HG03378 (cell line): ENCODE data around the gene PDPN.

ENCODE experiments used
- ATAC-seq: cut with Tn5 transposase; IDR thresholded peaks from one replicate; pipeline ENCODE4 v1.9.1; 2021; ENCODE audit warnings: mild to moderate bottlenecking, moderate library complexity; ENCODE audit not compliant: unreplicated experiment

PDPN gene

DNA sequence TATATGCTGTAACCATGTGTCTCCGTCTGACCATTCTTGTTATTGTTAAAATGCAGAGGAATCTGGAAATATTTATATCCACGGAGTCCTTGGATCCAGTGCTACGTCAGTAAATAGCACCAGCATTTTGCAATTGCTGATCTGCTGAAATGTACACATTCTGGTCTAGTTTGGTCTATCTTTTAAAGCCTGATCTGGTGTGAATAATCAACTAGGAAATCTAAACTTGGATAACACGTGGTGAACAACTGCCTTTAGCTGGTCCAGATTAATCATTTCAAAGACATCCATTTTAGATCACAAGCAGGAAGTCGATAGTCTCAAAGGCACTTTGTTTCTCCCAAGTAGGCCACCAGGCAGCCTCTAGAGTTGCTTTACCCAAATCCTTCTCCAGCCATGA, 32.6 kb downstream of the PDPN start:
- ATAC-seq = no peak

- ATAC-seq = no peak
Observed at GRCh38 chr1:13617108-13617507, 33.5 kb downstream of the PDPN start.

GRCh38 chr1:13617773-13618172, 34.1 kb downstream of the PDPN start:
- ATAC-seq = no peak

DNA sequence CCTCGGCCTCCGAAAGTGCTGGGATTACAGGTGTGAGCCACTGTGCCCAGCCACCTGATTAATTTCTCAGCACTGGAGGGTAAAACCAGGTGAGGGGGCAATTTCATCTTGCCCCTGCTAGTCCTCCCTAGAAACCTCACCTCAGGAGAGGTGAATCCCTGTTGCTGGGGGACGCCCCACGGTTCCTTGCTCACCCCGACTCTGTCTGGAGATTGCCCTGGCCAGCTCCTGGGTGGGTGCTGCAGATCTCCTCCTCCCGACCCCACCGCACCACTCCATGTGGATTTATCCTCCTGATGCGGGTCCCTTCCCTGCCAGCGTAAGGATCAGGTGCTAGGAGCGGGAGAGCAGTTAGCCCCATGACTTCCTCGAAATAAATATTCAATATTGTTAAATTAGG, 34.9 kb downstream of the PDPN start:
- no peak for ATAC-seq

DNA sequence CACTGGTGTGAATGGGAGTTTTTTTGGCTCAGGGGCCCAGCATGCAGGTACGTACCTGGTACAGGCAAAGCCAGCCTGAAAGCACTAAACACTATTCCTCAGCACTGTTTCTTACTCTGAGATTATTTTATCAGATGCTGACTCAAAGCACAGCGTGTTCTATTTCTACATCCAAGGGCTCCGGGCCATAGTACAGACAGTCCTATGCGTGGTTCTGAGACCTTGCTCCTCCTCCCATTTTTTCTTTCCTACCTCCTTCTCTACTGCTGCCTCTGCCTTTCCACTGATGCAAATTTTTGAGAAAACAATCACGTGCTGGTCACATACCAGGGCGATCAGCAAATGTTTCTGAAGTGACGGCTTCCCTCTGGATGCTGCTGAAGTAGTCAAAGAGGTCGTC, 36.3 kb downstream of the PDPN start:
- no peak for ATAC-seq

GRCh38 chr1:13620825-13621224, 37.2 kb downstream of the PDPN start:
- no peak for ATAC-seq

GRCh38 chr1:13622446-13622845, 38.8 kb downstream of the PDPN start:
- no peak for ATAC-seq

DNA sequence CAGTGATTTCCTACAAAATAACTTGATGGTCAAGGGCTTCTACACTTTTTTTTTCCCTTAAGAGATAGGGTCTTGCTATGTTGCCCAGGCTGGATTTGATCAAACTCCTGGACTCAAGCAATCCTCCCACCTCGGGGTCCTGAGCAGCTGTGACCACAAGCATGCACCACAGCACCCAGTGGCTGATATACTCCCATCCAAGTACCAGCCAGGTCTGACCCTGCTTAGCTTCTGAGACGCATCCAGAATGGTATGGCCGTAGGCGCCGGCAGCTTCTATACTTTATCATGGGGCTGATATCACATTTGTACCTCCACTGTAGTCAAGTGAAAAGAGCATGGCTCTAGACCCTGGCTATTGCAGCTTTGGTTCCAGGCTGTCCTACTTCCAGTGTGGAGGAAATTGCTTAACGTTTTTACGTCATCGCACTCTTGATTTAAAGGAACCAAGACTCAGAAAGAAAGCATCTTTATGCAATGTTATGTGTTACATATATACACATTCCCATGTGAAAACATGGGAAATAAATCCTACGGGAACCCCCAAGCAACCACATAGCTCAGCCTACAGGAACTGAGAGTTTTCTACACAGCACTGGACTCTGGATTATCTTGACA, 39.5 kb downstream of the PDPN start:
- ATAC-seq = no peak

DNA sequence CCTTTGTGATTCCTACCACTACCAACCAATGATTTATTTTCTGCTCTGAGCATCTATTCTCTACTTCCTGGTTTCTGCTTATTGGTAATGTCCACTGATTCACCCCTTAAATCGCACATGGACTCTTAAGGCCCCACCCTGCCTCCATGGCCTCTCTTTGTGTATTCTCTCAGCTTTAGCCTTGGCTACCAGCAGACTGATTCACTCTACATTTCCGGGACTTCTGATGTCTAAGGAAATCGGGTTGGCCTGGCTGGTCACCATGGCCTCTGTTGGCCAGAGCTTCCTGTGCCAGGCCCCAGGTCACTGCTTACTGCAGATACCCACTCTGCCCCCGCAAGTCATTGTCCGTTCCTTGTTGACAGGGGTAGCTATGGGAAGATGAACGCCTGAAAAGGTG, 40.9 kb downstream of the PDPN start:
- no peak for ATAC-seq

- no peak for ATAC-seq
Observed at GRCh38 chr1:13627127-13627526, 43.5 kb downstream of the PDPN start.

GRCh38 chr1:13628218-13628617, 44.6 kb downstream of the PDPN start:
- ATAC-seq = no peak

DNA sequence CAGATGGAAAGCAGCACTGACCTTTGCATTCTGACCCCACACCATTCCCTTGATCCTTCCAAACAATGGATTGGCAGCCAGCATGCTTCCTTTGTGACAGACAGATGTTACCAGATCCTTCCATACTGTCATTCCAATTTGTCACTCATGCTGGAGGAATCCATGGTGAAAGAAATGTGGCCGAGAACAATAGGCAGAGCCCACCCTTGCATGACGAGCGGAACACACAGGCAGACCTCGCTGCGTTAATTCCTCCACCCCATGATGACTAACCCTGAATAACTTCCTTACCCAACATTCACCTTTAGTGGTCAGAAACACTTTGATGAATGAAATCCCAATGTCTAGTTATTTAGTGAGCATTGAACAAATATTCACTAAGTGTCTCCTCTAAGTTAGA, 45.1 kb downstream of the PDPN start:
- ATAC-seq = no peak

DNA sequence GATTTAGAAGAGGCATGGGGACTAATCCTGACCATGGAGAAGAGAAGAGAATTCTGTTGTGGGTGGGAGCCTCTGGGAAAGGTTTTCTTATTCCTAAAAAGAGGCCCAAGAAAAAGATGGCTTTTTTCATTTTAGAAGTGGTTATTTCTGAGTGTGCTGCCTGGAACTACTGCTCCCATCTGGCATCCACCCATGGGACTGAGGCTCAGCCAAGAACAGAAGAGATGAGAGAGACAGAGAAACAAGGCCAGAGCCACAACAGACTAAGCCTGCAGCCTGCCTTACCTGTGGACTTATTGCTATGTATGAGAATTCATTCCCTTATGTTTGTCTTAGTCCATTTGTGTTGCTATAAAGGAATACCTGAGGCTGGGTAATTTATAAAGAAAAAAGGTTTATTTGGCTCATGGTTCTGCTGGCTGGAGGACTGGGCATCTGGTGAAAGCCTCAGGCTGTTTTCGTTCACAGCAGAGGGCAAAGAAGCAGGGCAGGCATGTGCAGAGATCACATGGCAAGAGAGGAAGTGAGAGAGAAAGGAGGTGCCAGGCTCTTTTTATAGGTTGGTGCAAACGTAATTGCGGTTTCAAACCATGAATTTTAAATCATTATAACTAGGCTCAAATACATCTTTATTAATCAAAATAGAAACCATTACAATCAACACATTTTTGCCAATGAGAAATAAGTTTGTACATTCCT, 58.8 kb downstream of the PDPN start:
- no peak for ATAC-seq

- no peak for ATAC-seq
Observed at GRCh38 chr1:13643017-13643416, 59.4 kb downstream of the PDPN start.

- ATAC-seq = no peak
Observed at GRCh38 chr1:13646521-13646920, 62.9 kb downstream of the PDPN start.

- no peak for ATAC-seq
Observed at GRCh38 chr1:13651279-13651678, 67.6 kb downstream of the PDPN start.

GRCh38 chr1:13652238-13652637, 68.6 kb downstream of the PDPN start:
- ATAC-seq = no peak

DNA sequence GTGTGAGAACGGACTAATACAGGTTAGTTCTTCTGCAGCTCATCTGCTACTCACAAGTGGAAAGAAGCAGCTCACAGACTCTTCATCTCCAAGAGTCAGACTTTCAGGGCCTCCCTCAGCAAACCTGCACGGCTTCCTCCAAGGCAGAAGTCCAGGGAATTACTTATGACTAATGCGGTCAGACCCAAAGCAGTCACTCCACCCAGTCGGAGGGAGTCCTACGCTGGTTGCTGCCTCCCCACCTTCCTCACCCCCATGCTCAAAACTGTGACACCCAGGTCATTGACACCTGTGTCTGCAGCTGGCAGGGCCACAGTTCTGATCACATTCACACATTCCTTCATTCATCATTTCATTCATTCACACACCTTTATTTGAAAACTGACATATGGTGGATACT, 77.9 kb downstream of the PDPN start:
- no peak for ATAC-seq

- ATAC-seq = no peak
Observed at GRCh38 chr1:13662493-13662892, 78.9 kb downstream of the PDPN start.

GRCh38 chr1:13663969-13664368, 80.3 kb downstream of the PDPN start:
- ATAC-seq = no peak

DNA sequence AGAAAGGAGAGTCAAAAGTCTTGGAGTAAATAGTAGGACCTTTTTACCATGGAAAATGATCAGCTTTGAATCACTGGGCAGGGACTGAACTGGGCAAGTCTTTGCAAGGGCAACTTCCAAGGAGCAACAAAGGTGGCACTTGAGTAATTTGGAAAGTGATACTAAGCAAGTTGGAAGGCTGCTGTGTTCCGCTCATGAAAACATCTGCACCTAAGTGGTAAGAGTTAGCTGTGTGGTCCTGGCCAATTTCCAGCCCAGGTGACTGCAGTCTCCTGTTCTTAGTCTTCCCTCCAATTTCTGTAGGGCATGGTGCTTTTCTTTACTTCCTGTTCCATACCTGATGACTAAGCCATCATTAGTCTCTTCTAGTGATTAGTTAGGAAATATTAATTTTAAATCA, 80.8 kb downstream of the PDPN start:
- ATAC-seq = no peak

GRCh38 chr1:13666317-13666716, 82.7 kb downstream of the PDPN start:
- no peak for ATAC-seq
